ENCODE results near the gene ADCK1. TPM values are rescaled to one million over a fixed set of nuclear protein-coding genes. Genes with fewer than 3 reads are reported as not detected.

The ADCK1 gene
- total and polyA plus RNA-seq, 4 donors: 5.7 to 8.8 (median 7.0) TPM

DNA sequence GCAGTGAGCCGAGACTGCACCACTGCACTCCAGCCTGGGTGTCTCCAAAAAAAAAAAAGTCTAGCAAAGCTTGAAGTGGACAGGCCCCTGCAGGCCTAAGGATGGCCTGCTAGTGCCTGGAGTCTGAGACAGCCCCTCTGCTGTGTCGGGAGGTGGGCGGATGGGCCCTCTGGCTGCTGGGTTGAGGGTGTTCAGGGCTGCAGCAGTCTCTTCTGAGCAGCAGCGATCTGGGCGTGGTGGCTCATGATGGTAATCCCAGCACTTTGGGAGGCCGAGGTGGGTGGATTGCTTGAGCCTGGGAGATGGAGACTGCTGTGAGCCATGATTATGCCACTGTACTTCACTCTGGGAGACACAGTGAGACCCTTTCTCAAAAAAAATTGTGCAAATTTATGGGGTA lies 57.0 kb downstream of the ADCK1 start:
- Histone ChIP-seq H3K27me3 (ENCODE audit: control insufficient read depth in 3 of 3, insufficient read depth in 3 of 3, low read length in 2 of 3) (no peaks in the 10 kb centered on the region), H3K4me1 (ENCODE audit: control insufficient read depth in 5 of 5, insufficient read depth in 5 of 5, low read length in 5 of 5) (peaks cover 0 to 5% (median 0%) of the 10 kb centered on the region in 5 donors), H3K4me3 (no peak overlapping the region), H3K9me3 (ENCODE audit: control insufficient read depth in 4 of 4, insufficient read depth in 3 of 4, low read length in 3 of 4) (peaks cover 0 to 2% (median 0%) of the 10 kb centered on the region in 4 donors), H3K36me3 (ENCODE audit: control insufficient read depth in 4 of 4, insufficient read depth in 4 of 4, low read length in 4 of 4) (peaks cover 0 to 1% (median 0%) of the 10 kb centered on the region in 4 donors), H3K9ac (ENCODE audit: insufficient read depth in 1 of 2, low read length in 2 of 2) (no peak overlapping the region), H3K27ac (ENCODE audit: low read depth in 1 of 2, low read length in 1 of 2) (no peak overlapping the region)
- TF ChIP-seq, protein P1, sequence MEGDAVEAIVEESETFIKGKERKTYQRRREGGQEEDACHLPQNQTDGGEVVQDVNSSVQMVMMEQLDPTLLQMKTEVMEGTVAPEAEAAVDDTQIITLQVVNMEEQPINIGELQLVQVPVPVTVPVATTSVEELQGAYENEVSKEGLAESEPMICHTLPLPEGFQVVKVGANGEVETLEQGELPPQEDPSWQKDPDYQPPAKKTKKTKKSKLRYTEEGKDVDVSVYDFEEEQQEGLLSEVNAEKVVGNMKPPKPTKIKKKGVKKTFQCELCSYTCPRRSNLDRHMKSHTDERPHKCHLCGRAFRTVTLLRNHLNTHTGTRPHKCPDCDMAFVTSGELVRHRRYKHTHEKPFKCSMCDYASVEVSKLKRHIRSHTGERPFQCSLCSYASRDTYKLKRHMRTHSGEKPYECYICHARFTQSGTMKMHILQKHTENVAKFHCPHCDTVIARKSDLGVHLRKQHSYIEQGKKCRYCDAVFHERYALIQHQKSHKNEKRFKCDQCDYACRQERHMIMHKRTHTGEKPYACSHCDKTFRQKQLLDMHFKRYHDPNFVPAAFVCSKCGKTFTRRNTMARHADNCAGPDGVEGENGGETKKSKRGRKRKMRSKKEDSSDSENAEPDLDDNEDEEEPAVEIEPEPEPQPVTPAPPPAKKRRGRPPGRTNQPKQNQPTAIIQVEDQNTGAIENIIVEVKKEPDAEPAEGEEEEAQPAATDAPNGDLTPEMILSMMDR (IDR thresholded peaks at IDR 0.05; ENCODE audit: control extremely low read depth, extremely low read depth): no peak
- WGBS, 2 donors: 94 to 96% methylated on average over 6 of the region's 6 CpGs
- DNase-seq (no peak), ATAC-seq (ENCODE audit: insufficient read depth, low FRiP score) (no peak)

DNA sequence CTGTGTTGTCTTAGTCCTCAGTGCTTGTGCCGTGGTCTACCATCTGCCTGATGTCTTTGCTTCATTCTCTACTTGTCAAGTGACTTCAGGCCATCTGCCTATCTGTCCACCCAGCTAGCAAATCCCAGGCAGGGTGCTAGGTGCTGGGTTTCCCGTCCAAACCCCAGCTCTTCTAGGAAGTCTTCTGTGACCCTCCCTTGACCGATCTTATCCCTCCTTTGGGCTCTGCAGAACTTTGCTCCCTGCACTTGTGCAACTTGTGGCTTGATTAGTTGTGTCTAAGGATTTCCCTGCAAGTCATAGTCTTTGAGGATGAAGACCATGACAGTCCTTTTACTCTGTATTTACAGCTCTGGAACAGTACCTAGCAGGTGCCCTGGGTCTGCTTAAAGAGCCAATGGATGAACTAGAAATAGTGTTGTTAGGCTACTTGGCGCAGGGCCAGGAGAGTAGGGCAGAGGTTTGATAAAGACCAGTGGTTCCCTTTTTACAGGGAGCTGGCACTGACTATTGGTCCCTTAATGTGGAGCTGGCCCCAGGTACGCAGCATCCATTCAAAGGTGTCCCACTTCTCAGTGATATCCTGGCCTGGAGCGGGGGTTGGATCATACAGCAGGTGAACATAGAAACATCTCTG lies 60.1 kb downstream of the ADCK1 start:
- peaks cover 0 to 1% (median 0%) of the 10 kb centered on the region in 4 donors for H3K36me3 ChIP-seq (ENCODE audit: control insufficient read depth in 4 of 4, insufficient read depth in 4 of 4, low read length in 4 of 4)
- H3K27ac ChIP-seq (ENCODE audit: low read depth in 1 of 2, low read length in 1 of 2): no peak overlapping the region
- H3K4me1 ChIP-seq (ENCODE audit: control insufficient read depth in 5 of 5, insufficient read depth in 5 of 5, low read length in 5 of 5): peaks cover 0 to 5% (median 0%) of the 10 kb centered on the region in 5 donors
- no peak for ATAC-seq (ENCODE audit: insufficient read depth, low FRiP score)
- H3K9me3 ChIP-seq (ENCODE audit: control insufficient read depth in 4 of 4, insufficient read depth in 3 of 4, low read length in 3 of 4): no peaks in the 10 kb centered on the region
- DNase-seq: no peak
- H3K27me3 ChIP-seq (ENCODE audit: control insufficient read depth in 3 of 3, insufficient read depth in 3 of 3, low read length in 2 of 3): no peaks in the 10 kb centered on the region
- WGBS, 2 donors: 94% methylated on average over 6 of the region's 6 CpGs
- no peak overlapping the region for H3K4me3 ChIP-seq
- TF ChIP-seq, protein P1 (IDR thresholded peaks at IDR 0.05; ENCODE audit: control extremely low read depth, extremely low read depth): no peak
- no peak overlapping the region for H3K9ac ChIP-seq (ENCODE audit: insufficient read depth in 1 of 2, low read length in 2 of 2)

DNA sequence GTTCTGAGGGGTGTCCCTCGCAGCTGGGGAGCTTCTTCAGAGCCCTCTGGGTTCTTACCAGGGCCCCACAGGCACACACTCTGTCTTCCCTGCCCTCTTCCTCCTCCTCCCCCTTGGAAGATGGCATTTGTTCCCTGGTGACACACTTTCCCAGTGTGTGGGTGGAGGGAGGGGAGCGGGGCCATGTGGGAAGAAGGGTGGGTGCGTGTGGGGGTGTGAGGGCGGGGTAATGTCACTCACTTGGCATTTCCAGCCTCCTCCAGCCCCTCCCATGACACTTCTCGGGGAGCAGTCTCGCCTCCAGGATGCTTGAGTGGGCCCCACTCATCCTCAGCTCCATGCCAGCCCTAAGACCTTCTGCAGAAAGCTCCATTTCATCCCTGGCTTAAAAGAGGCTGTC lies 61.3 kb downstream of the ADCK1 start:
- DNase-seq (no peak), ATAC-seq (ENCODE audit: insufficient read depth, low FRiP score) (no peak)
- no peak overlapping the region for H3K9ac ChIP-seq (ENCODE audit: insufficient read depth in 1 of 2, low read length in 2 of 2)
- no peak overlapping the region for H3K4me3 ChIP-seq
- TF ChIP-seq, protein P1 (IDR thresholded peaks at IDR 0.05; ENCODE audit: control extremely low read depth, extremely low read depth): no peak
- no peaks in the 10 kb centered on the region for H3K27me3 ChIP-seq (ENCODE audit: control insufficient read depth in 3 of 3, insufficient read depth in 3 of 3, low read length in 2 of 3)
- no peaks in the 10 kb centered on the region for H3K9me3 ChIP-seq (ENCODE audit: control insufficient read depth in 4 of 4, insufficient read depth in 3 of 4, low read length in 3 of 4)
- peaks cover 0 to 1% (median 0%) of the 10 kb centered on the region in 4 donors for H3K36me3 ChIP-seq (ENCODE audit: control insufficient read depth in 4 of 4, insufficient read depth in 4 of 4, low read length in 4 of 4)
- H3K4me1 ChIP-seq (ENCODE audit: control insufficient read depth in 5 of 5, insufficient read depth in 5 of 5, low read length in 5 of 5): peaks cover 0 to 5% (median 0%) of the 10 kb centered on the region in 5 donors
- no peak overlapping the region for H3K27ac ChIP-seq (ENCODE audit: low read depth in 1 of 2, low read length in 1 of 2)
- 80 to 92% methylated on average over 6 of the region's 6 CpGs for WGBS, 2 donors

All from lung (tissue), 12 donors.